CD4-positive, alpha-beta T cell treated with Interferon alpha-2 for 1 hour (primary cell): ENCODE results near the gene CALML4.
"Not testable (repeated sequence)": the region's sequence is repeated elsewhere in the genome, so short reads cannot be mapped to it uniquely, and the experiment has no call there.

ENCODE experiments used
- DNase-seq, 2 donors: peaks; one replicate each; pipeline ENCODE4 v3.0.0-alpha.2; 2020 to 2022

The CALML4 gene

DNA sequence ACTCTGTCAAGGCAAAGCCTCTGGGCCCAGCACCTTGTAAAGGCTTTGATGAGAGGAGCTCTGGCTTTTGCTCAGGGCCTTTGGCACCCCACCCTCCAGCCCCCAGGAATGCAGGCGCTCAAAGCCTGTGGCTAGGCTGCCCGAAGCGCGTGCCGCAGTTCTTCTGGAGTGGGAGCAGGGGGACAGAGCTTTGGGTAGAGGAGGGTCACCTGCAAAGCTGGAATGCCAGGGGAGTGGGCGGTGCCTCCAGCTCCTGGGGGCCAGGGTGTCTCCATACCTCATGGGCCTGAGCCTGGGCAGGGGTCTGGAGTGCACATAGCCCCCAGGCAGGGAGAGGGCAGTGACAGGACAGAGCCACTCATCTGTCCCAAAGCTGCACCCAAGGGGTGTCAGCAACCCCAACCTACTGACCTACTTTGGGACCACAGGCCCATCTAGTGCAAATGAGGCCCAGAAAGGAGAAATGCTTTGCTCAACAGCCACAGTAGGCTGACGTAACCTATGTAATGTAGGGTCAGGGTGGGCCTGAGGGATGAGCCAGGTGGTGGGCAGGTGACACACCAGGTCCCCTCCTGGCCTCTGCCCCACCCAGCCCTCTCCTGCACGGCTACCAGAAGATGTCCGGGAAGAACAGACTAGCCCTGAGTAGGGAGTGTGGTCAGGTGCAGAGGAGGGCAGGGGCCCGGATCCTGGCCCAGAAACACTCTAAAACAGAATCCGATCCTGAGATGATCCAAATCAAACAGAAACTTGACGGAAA is 2.2 kb upstream of the CALML4 start:
- no peak for DNase-seq

DNA sequence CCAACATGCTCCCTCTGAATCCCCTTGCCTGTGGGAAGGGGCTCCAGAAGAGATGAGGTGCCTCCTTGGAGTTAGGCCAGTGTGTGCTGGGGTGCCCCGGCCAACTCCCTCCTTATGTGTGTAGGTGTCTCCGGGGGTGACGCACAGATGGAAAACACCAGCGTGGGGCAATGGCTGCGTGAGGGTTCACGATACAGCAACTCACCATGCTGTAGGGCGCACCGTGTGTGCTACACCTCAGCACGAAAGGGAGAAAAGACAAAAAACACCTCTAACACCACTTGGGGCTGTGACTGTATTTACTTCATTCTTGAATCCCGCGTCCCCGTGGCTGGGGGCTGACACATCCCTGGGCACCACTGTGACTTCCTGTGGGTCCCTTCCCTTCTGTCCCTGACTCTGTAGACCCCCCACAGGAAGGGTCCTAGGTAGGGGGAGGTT is 1.6 kb upstream of the CALML4 start:
- DNase-seq, result no peak

DNA sequence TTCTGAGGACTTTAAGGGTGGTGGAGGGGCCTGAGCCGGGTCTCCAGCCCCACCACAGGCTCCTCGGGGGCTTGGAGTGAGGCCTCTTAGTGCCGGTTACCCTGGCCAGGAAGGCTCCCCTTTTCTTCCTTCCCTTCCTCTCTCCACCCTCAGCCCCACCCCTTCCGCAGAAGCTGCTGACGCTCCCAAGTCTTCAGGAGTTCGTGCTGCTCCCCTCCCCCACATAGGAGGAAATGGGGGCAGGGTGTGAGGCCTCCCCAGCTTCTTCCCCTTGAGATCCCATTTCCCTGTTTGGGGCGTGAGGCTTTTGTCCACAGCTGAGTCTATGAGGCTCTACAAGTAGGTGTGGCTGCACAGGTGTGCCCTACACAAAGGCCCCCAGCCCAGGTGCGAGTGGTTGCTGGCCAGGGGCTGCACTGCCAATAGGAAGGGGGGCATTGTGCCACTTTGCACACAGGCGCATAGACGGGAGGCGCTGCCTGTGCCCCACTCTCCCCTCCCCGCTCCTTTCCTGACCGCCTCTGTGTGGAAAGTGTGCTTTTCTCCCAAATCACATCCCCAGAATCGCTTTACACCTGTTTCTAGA is 915 bp upstream of the CALML4 start:
- DNase-seq, result peak; percentile 7 to 48

DNA sequence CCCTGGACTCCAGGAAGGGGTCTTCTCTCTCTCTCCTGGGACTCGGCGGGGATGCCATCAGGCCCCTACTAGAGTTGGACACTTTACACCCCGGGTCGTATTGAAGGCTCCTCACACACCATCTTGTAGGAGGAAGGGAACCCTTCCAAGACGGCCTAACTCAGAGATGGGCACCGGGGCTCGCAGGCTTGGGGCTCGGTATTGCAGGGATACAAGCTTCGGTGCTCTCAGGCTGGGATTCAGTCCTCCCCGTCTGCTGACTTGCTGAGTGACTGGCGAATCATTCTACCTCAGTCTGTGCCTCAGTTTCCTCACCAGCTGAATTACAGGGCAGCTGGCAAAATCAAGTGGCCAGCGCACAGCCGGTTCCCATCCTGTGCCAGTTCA is 419 bp upstream of the CALML4 start:
- DNase-seq, result no peak

DNA sequence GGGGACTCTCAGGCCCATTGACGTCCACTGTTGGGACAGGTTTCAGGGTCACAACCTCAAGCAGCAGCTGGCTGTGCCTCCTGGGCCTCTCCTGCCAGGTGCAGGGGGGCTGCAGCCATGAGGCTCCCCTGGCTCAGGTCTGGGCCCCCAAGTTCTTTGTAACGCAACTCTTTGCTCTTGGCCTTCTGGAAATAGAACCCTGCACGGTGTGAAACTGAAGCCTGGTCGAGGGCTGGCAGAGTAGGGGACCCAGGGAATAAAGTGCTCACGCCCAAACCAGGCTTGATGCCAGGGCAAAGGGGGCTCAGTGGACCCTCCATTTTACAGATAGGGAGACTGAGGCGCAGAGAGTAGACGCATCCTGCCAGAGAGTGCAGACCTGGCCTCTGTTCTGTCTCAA is 771 bp downstream of the CALML4 start:
- DNase-seq, result no peak

DNA sequence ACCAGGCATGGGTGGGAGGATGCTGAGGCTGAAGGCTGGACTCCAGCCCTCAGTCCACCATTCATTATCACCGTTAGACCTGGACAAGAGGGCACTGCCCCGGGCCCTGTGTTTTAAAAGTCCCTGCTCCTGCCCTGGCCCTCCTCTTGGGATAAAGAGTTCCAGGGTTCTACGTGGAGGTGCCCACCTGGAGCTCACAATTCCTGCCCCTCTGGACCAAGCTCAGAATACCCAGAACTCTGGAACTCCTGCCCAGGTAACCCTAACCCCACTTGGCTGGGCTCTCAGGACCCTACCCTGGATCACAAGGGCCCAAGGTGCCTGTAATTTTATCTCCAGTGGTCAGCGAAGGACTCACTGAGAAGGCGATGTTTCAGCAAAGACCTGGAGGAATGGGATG is 1.2 kb downstream of the CALML4 start:
- DNase-seq, result no peak

DNA sequence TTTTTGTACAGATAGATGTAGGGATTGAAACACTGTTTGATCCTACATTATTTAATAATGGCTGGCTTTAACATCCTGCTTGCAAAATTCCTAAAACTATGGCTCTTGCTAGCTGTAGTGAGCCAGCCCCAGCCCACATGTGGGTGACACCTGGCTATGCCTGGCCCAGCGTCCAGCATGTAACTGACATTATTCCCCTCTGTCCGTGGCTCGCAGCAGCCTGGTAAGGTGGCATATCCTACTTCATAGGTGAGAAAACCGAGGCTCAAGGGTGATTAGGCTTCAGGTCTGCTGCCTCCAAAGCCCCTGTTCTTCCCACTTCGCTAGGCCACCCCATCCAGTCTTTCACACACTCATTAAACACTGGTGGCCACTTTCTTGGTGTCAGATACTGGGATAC is 1.6 kb downstream of the CALML4 start:
- no peak for DNase-seq

DNA sequence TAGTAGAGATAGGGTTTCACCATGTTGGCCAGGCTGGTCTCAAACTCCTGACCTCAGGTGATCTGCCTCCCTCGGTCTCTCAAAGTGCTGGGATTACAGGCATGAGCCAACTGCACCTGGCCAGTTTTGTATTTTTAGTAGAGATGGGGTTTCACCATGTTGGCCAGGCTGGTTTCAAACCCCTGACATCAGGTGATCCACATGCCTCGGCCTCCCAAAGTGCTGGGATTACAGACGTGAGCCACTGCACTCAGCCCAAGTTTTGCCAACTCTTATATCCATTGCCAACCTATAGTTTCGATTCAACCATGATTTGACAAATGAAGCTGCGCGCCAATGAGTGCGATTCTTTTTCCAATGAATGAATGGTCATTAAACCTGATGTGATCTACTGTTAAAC is 2.1 kb downstream of the CALML4 start:
- not testable (repeated sequence) for DNase-seq

DNA sequence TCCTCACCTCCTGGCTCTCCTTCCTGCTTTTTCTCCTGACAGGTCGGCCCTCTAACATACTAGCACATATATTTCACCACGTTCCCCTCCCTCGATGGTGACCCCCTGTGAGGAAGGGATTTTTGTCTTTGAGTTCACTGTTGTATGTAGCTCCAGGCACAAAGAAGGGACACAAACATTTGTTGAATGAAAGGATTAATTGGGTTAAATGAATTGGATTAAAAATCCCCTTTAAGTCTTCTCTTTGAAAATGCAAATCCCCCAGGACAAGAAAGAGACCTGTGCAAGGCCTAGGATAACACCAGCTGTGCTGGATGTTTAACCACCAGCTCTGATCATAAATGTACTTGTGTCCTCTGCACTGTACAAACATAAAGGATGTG is 3.3 kb downstream of the CALML4 start:
- DNase-seq, result no peak

DNA sequence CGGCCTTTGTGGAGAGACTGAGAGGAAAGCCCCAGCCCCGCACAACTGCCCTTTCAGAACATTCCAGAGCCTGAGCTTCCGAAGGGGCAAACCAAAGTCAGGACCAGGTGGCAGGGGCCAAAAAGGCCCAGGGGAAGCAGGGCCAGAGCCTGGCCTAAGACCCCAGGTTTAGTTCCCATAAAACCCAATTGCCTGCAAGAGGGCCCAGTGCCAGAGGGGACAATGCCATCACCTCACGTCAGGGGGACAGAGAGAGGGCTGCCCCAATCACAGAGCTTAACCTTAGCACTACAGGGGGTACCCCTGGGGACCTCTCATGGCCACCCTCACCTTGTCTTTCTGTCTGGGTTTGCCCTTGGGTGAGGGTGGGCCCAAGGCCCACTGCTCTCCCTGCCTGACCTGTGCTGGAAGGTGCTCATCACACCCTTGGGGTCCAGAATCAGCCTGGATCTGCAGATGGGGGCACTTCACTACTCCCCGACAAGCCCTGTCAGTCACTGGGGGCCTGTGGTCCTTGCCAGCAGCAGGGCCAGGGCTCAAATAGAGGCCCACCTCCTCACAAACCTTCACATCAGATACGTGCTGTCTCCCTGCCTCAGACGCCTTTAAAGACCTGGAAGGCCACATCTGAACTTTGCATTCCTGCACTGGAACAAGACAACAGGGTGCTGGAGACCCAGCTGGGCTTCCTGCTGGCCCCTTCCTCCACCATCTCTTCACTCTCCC is 3.8 kb downstream of the CALML4 start:
- no peak for DNase-seq

DNA sequence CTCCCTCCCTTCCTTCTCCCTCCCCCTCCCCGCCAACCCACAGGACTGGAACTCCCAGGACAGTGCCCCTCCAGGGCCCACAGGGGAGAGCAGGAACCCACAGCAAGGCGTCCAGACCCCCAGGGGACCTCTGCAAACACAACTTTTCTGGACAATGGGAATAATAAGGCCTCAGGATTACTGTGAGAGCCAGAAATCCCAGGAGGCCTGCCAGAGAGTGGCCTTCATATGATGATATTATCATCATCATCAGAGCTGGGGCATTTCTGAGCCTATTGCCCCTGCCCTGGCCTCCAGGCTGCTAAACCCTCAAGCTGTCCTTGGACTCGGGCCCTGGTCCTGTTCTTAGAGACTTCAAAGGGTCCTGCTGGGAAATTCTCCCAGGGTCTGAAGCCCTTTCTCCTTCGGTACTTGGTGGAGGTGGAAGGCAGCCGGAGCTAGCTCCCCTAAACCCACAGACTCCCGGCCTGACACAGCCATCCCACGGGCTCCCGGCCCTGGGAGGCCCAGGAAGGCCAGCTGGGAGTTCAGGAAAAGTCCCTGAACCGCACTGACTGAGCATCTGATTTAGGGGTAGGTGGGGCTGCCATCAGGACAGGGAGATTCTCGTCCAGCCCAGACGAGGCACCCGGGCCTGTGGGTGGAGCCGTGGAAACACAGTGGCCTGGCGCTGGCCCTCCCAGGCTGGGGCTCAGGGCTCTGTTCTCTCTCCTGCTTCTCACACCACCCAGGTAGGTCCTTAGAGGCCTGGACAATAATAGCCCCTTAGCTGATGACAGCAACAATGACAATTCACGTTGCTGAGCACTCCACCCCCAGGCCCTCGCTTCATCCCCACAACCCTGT is 4.9 kb downstream of the CALML4 start:
- no peak for DNase-seq

DNA sequence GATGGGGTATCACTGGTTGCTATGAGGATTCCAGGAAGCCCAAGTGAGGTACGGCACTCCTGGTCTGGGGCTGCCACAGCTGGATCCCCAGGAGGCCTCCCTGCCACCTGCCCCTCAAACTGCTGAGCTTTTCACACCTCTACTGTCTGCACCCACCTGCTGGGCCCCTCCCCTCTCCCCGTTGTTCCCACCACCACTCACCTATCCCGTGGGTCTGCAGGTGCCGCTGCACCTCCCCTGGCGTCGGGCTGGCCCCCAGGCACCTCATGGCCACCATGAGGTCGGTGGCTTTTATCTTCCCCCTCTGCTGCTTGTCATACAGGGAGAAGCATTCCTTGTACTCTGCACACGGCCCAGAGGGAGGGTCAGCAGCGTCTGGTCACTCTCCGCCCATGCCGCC is 5.8 kb downstream of the CALML4 start:
- no peak for DNase-seq

DNA sequence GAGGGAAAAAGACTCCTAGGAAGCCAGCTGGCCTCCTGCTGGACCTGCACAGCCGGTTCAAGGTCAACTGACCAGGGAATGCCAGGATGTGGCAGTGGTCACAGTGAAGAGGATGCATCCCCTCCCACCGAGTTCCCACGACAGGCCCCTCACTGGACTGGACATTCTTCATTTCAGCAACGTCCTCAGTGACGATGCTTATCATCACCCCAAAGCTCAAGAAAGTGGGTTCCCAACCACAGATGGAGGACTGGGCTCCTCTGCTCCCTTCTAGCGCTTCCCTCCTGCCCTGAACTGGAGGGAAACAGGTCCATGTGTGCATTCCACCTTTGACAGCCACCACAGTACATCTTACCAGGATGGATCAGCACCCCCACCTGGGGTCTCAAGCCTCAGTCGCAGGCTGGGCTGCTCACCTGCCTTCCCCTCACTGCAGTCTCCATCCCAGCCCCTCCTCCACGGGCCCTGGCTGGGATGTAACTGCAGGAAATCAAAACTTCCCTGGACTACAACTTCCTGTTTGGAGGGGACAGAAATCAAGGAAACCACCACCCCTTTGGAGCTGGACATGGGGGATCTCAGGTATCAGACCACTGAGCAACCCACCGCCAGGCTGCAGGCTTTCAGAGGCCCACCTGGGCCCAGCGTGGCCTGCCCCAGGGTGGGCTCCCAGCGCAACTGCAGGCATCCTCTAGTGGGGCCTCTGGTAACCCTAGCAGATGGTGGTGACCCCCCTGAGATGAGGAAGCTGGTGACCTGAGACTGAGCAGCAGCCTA is 7.3 kb downstream of the CALML4 start:
- DNase-seq, result no peak

DNA sequence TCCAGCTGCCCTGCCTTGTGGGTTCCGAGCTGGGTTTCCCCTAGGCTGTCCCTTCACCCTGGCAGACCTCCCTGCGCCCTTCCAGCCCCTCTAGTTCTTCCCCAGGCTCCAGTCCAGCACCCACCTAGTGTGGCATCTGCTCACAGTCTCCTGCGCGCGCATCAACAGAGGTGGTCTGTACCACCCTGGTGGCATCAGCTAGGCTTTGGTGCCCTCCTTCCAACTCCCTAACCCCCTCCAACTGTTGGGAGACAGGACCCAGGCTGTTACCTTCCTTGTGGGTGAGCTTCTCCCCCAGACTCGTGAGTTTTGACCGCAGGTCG is 8.0 kb downstream of the CALML4 start:
- DNase-seq, result no peak

DNA sequence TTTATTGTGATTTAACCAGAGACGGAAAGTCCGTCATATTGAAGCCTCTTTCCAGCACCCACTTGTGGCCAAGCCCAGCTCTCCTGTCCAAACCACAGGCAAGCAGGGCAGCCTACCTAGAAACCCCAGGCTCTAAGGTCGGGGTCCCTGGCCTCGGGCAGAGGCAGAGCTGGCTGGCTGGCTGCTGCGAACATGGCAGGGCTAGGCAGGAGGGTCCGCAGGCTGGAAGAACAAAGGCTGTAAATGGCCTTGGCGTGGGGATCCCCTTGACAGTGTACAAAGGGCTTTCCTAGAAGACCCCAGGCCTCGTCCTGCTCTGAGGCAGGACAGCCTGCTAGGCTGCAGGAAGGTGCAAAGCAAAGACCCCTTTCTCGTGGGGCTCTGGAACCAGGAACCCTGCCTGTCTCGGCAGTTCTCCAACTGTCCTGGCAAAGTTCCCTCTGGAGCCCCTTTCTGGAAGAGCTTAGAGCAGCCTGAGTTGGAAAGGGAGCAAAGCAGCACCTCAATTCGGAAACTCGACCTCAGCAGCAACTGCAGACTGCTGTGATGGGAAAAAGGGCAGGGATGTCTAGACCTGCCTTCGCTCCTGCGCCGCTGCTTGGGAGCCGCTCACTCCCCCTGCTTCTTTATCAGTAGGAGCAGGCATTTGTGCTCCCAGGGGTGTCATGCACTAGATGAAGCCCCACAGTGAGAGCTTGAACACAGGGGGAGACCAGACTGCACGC is 8.5 kb downstream of the CALML4 start:
- no peak for DNase-seq

DNA sequence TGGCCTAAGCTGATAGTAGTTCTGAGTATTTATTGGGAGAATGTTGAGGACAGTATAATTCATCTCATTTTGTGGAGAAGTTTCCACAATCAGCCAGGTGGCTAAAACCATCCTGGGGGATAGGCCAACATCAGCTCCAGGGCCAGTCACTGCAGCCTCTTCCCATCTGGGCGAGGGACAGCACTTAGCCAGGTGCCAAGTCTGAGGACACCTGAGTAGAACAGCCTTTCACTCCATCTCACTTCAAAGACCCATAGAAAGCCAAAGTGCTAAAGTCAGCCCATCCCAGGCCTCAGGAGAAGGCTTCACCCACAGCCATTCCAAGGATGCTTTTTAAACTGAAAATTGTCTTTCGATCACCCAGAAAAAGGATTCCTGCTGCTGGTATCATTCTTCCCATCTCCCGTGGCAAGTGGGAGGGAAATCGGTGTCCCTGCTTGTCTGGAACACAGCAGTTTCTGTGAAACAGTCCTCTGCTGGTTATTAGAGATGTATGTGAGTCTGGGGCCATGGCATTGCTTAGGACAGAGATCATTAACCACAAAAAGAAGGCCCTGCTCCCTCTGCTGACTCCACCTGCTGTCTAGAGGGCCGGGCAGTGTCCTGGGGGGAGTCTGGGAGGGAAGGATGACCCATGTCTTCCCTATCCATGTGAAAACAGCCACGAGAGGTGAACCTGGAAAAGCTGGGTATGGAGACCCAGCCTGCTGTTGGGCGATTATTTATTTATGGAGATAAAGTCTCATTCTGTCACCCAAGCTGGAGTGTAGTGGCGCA is 9.6 kb downstream of the CALML4 start:
- DNase-seq, result no peak

DNA sequence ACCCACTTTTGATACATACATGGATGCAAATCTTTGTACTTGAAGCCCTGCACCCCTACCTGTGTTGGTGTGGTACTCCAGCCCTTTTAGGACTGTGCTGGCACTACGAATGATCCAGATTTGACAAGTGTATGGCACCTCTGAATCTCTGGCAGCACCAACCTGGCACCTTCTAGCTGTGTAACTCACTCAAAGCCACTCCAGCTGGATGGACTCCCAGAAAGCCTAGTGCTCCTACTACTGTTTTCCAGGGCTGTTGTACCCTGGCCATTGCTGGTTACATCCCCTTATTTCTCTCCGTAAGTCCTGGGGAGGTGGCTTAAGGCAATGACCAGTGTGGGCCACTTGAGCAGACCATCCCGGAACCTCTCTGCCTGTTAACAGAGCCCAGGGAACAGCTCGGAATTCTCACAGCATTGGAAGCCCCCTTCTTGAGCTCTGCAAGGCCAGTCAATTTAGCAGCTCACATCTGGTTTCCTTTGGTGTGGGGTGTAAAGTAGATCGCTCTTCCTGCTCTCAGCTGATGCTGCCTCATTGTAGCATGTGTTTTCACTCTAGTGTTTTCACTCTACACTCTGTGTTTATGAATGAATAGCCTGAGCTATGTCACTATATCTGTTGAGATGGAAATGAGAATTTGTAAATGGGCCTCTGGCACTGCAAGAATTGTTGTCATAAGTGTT is 12.2 kb downstream of the CALML4 start:
- DNase-seq, result no peak

DNA sequence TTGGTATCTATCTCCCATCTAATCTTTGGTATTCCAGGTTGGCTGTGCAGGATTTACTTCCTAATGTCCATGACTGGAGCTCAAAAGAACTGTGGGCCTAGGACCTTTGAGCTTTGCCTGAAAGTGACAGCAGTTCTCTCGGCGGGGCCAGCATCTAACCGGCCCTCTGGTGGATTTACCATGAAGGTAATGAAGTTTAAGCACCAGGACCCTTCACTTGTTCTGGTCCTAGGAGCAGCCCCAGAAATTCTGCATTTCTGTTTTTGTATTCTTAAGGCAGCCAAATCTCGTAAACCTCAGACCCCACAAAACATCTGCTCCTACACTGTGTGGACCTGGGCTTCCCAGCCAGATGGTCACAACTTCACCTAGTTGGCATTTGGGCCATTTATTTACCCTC is 13.0 kb downstream of the CALML4 start:
- DNase-seq, result no peak

DNA sequence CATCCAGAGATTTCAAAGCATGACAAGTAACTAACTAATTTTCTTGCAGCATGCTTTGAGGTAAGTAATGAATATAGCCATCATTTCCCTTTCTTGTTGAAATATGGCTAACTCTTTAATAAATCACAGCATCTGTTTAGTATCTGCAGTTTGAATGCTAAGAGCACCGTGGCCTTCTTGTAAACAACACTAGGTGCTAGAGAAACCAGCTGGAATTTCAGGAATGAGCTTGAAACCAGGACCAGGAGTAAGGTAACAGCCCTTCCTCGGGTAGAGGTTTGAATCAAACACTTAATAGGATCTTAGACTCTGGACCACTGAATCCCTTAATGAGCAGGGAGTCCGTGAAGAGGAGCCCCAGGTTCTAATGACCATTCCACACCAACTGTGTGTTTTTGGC is 13.6 kb downstream of the CALML4 start:
- no peak for DNase-seq

DNA sequence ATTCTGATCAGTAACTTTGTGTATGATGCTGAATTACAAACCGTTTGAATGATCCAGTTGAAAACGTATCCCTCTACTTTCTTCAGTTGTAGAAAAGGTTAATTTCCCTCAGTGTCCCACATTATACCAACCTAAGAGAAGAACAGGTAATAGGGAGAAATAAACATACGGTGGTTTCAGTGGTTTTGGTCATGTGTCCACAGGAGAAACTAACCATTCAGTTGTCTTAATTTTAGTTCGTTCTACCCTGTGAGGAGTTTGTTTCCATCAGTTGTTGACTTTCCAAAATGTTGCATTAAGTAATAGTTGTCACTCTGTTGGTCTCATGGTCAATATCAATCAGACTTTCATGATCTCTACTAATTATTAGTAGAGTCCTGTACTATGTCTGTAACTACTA is 15.1 kb downstream of the CALML4 start:
- DNase-seq, result no peak

DNA sequence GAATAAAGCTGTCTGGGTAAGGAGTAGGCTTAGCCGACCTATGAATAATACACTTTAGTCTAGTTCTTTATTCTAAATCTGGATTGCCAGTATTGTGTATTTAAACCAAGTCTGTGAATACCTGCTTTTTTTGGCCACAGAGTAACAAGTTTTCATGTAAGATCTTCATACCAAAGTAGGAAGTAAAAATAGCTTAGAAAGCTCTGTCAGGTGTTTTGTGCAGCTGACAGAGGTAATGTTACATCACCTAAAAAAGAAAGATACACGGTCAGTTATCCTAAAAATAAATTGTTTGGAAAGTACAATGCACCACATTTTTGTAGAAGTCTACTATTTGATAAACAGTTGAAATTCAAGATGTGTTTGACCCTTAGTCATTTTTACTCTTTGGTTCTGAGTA is 16.5 kb downstream of the CALML4 start:
- no peak for DNase-seq
